ENCODE measurements around the gene GHDC. TPM values are rescaled to one million over a fixed set of nuclear protein-coding genes. Genes with fewer than 3 reads are reported as not detected.
A peak's percentile ranks its signal among the peaks of the same experiment; 100 is the strongest.

Gene GHDC
- total RNA-seq, 4 donors from 2014 or later, result 18.8 to 30.8 (median 21.8) TPM

GRCh38 chr17:42181851-42182207 is 12.5 kb downstream of the GHDC start:
- Histone ChIP-seq H3K27me3 (peaks cover 52% of the 10 kb centered on the region), H3K36me3 (no peaks in the 10 kb centered on the region), H3K4me1 (peaks cover 0 to 43% (median 20%) of the 10 kb centered on the region in 3 donors), H3K9me3 (no peaks in the 10 kb centered on the region), H3K27ac (no peak overlapping the region), H3K4me3 (no peak overlapping the region)
- 73 to 100% methylated on average over 1 to 2 of the region's 2 CpGs for WGBS, 2 donors (ENCODE audit: low coverage in 1 of 2)
- TF ChIP-seq POLR2AphosphoS5 (IDR thresholded peaks at IDR 0.05) (no peak), CTCF (IDR thresholded peaks at IDR 0.05) (no peak)
- no peak for ATAC-seq

- H3K27ac ChIP-seq, result no peak within 1 kb of the TSS
- peaks cover 52% of the 10 kb centered on the region for H3K27me3 ChIP-seq
- H3K36me3 ChIP-seq, result no peaks in the 10 kb centered on the region
- H3K9me3 ChIP-seq, result no peaks in the 10 kb centered on the region
- WGBS, 2 donors (ENCODE audit: low coverage in 1 of 2), result 33 to 56% methylated on average over 3 of the region's 60 CpGs
- TF ChIP-seq POLR2AphosphoS5 (IDR thresholded peaks at IDR 0.05) (no peak), EP300 (IDR thresholded peaks at IDR 0.05) (no peak), CTCF (IDR thresholded peaks at IDR 0.05) (peak in 3 of 4 experiments; percentile 36 to 54 (median 54))
- peak within 1 kb of the TSS; percentile 15 to 45 for H3K4me3 ChIP-seq
- H3K4me1 ChIP-seq, result peaks cover 0 to 43% (median 20%) of the 10 kb centered on the region in 3 donors
- no peak for ATAC-seq
Measured at GRCh38 chr17:42180922-42181850, 13.1 kb downstream of the GHDC start, which contains the start of gene KCNH4. TSS of gene KCNH4 (minus strand) at chr17:42181142. CDS start at chr17:42180945, 197 bp downstream.

GRCh38 chr17:42180411-42180921 is 13.8 kb downstream of the GHDC start:
- Histone ChIP-seq H3K4me1 (peaks cover 0 to 43% (median 20%) of the 10 kb centered on the region in 3 donors), H3K27ac (no peak overlapping the region), H3K27me3 (peaks cover 52% of the 10 kb centered on the region), H3K9me3 (no peaks in the 10 kb centered on the region), H3K36me3 (no peaks in the 10 kb centered on the region), H3K4me3 (peak overlapping the region in 1 of 2 donors; percentile 45)
- no peak for ATAC-seq
- 2% methylated on average over 9 of the region's 33 CpGs; no CpG with 5 or more reads in 1 of the 2 donors for WGBS, 2 donors (ENCODE audit: low coverage in 1 of 2)
- no peak for TF ChIP-seq POLR2A (IDR thresholded peaks at IDR 0.05)
- TF ChIP-seq CTCF (IDR thresholded peaks at IDR 0.05), result no peak
- no peak for TF ChIP-seq EP300 (IDR thresholded peaks at IDR 0.05)
- no peak for TF ChIP-seq POLR2AphosphoS5 (IDR thresholded peaks at IDR 0.05)

- 4 to 13% methylated on average over 3 to 4 of the region's 20 CpGs for WGBS, 2 donors (ENCODE audit: low coverage in 1 of 2)
- no peak for ATAC-seq
- H3K36me3 ChIP-seq, result no peaks in the 10 kb centered on the region
- H3K9me3 ChIP-seq, result no peaks in the 10 kb centered on the region
- TF ChIP-seq CTCF (IDR thresholded peaks at IDR 0.05) (no peak), POLR2AphosphoS5 (IDR thresholded peaks at IDR 0.05) (no peak), POLR2A (IDR thresholded peaks at IDR 0.05) (no peak), EP300 (IDR thresholded peaks at IDR 0.05) (no peak)
- peaks cover 0 to 41% (median 20%) of the 10 kb centered on the region in 3 donors for H3K4me1 ChIP-seq
- H3K27me3 ChIP-seq, result peaks cover 52% of the 10 kb centered on the region
- no peak overlapping the region for H3K27ac ChIP-seq
- peak overlapping the region in 1 of 2 donors; percentile 45 for H3K4me3 ChIP-seq
Measured at GRCh38 chr17:42179911-42180410, 14.3 kb downstream of the GHDC start.
